GM23338 (cell line): ENCODE data around the gene H19. TPM values are rescaled to one million over a fixed set of nuclear protein-coding genes. Genes with fewer than 3 reads are reported as not detected.

Experiments used
- ATAC-seq: fragments of 200-7000 bp; cut with Tn5 transposase; 3 replicates; pipeline ENCODE4 v1.9.1; 2020
- DNase-seq: peaks from one replicate; pipeline ENCODE4 v3.0.0-alpha.2; 2015; ENCODE audit warnings: low spot score
- H2AFZ ChIP-seq: fragments of 200-600 bp; sonication (generic); 2 replicates; pipeline ENCODE4 v1.8.0; 2016; ENCODE audit warnings: antibody characterized with exemption, mild to moderate bottlenecking, moderate library complexity
- H3F3A ChIP-seq: fragments of 200-600 bp; sonication (generic); replicated peaks from 2 replicates; pipeline ENCODE4 v1.8.0; 2017; ENCODE audit warnings: antibody characterized with exemption, mixed run types, low read depth
- H3K27ac ChIP-seq: fragments of 200-600 bp; sonication (generic); 2 replicates; pipeline ENCODE4 v1.6.1; 2016; ENCODE audit warnings: low read depth
- H3K27me3 ChIP-seq: fragments of 200-600 bp; sonication (generic); 2 replicates; pipeline ENCODE4 v1.8.0; 2016; ENCODE audit warnings: mild to moderate bottlenecking, mixed run types, moderate library complexity; ENCODE audit not compliant: insufficient read depth
- H3K36me3 ChIP-seq: fragments of 200-600 bp; sonication (generic); 2 replicates; pipeline ENCODE4 v1.8.0; 2016; ENCODE audit warnings: mild to moderate bottlenecking; ENCODE audit not compliant: insufficient read depth
- H3K4me1 ChIP-seq: fragments of 200-600 bp; sonication (generic); 2 replicates; pipeline ENCODE4 v1.8.0; 2016; ENCODE audit warnings: mild to moderate bottlenecking, moderate library complexity; ENCODE audit not compliant: insufficient read depth
- H3K4me2 ChIP-seq: fragments of 200-600 bp; sonication (generic); 2 replicates; pipeline ENCODE4 v1.7.1; 2017; ENCODE audit warnings: mixed run types
- H3K4me3 ChIP-seq: fragments of 200-600 bp; sonication (generic); 2 replicates; pipeline ENCODE4 v1.6.1; 2016; ENCODE audit warnings: mixed run types
- H3K79me2 ChIP-seq: fragments of 200-600 bp; sonication (generic); replicated peaks from 2 replicates; pipeline ENCODE4 v1.8.0; 2017; ENCODE audit warnings: mild to moderate bottlenecking; ENCODE audit not compliant: insufficient read depth
- H3K9me2 ChIP-seq: fragments of 200-600 bp; sonication (generic); 2 replicates; pipeline ENCODE4 v1.8.0; 2017; ENCODE audit not compliant: insufficient read depth
- H4K20me1 ChIP-seq: fragments of 200-600 bp; sonication (generic); replicated peaks from 2 replicates; pipeline ENCODE4 v1.8.0; 2017; ENCODE audit warnings: mild to moderate bottlenecking; ENCODE audit not compliant: insufficient read depth
- H3K27ac Mint-ChIP-seq: 2 replicates; pipeline ENCODE4 v1.8.0; 2020; ENCODE audit warnings: inconsistent platforms, mild to moderate bottlenecking, moderate library complexity, mixed read lengths
- H3K27me3 Mint-ChIP-seq: 3 replicates; pipeline ENCODE4 v1.8.0; 2022; ENCODE audit warnings: low read depth, mild to moderate bottlenecking, moderate library complexity, mixed read lengths, inconsistent platforms; ENCODE audit not compliant: insufficient read depth, poor library complexity
- H3K36me3 Mint-ChIP-seq: 3 replicates; pipeline ENCODE4 v1.8.0; 2021; ENCODE audit warnings: low read depth, mild to moderate bottlenecking, inconsistent platforms, moderate library complexity, mixed read lengths
- H3K4me1 Mint-ChIP-seq: 3 replicates; pipeline ENCODE4 v1.8.0; 2020; ENCODE audit warnings: mild to moderate bottlenecking, inconsistent platforms, mixed read lengths
- H3K4me3 Mint-ChIP-seq: 3 replicates; pipeline ENCODE4 v1.8.0; 2021; ENCODE audit warnings: moderate library complexity, mild to moderate bottlenecking, inconsistent platforms, mixed read lengths
- H3K9me3 Mint-ChIP-seq: 3 replicates; pipeline ENCODE4 v1.8.0; 2020; ENCODE audit warnings: moderate library complexity, mild to moderate bottlenecking, inconsistent platforms, mixed read lengths
- CREB1 ChIP-seq: fragments of 250-450 bp; sonication (Bioruptor Pico); IDR thresholded peaks from 2 replicates; pipeline ENCODE4 v1.5.0; 2020; ENCODE audit warnings: low read depth, mild to moderate bottlenecking, moderate library complexity
- ETS1 ChIP-seq: IDR thresholded peaks from 2 replicates; pipeline ENCODE4 v1.6.1; 2016; ENCODE audit warnings: antibody characterized with exemption
- EZH2 ChIP-seq: fragments of 200-600 bp; sonication (generic); IDR thresholded peaks from one replicate; pipeline ENCODE4 v1.8.0; 2017; ENCODE audit warnings: antibody characterized with exemption, mild to moderate bottlenecking, low read depth; ENCODE audit not compliant: unreplicated experiment
- EZH2phosphoT487 ChIP-seq: fragments of 200-600 bp; sonication (generic); IDR thresholded peaks from one replicate; pipeline ENCODE4 v1.8.1; 2018; ENCODE audit warnings: antibody characterized with exemption; ENCODE audit not compliant: unreplicated experiment
- JUNB ChIP-seq: IDR thresholded peaks from one replicate; pipeline ENCODE4 v1.6.1; 2016; ENCODE audit warnings: antibody characterized with exemption; ENCODE audit not compliant: unreplicated experiment
- NANOG ChIP-seq: IDR thresholded peaks from 2 replicates; pipeline ENCODE4 v1.6.1; 2016; ENCODE audit warnings: antibody characterized with exemption, borderline replicate concordance
- POLR2AphosphoS5 ChIP-seq: IDR thresholded peaks from 2 replicates; pipeline ENCODE4 v1.6.1; 2016; ENCODE audit warnings: antibody characterized with exemption, low read depth
- REST ChIP-seq: IDR thresholded peaks from one replicate; pipeline ENCODE4 v1.6.1; 2018; ENCODE audit warnings: antibody characterized with exemption; ENCODE audit not compliant: unreplicated experiment
- STAT1 ChIP-seq: IDR thresholded peaks from one replicate; pipeline ENCODE4 v1.6.1; 2016; ENCODE audit warnings: antibody characterized with exemption; ENCODE audit not compliant: unreplicated experiment
- ZNF114 ChIP-seq: fragments of 250-450 bp; sonication (Bioruptor Pico); IDR thresholded peaks from 2 replicates; pipeline ENCODE4 v1.5.0; 2020; ENCODE audit warnings: mild to moderate bottlenecking, moderate library complexity
- ZNF331 ChIP-seq: fragments of 250-450 bp; sonication (Bioruptor Pico); IDR thresholded peaks from 2 replicates; pipeline ENCODE4 v1.5.0; 2020; ENCODE audit warnings: low read depth, mild to moderate bottlenecking, moderate library complexity
- ZNF462 ChIP-seq: fragments of 250-450 bp; sonication (Bioruptor Pico); IDR thresholded peaks from 2 replicates; pipeline ENCODE4 v1.5.0; 2020; ENCODE audit warnings: mild to moderate bottlenecking, moderate library complexity
- polyA plus RNA-seq: library from polyadenylated mRNA; unstranded; fragments of >200 nt; fragmentation: Nextera tagmentation; extraction: Ambion mirVana; gene quantifications from 2 replicates; pipeline ENCODE4 v1.2.1, GENCODE V29; 2016
- total RNA-seq: library from RNA; depleted of rRNA; stranded (reverse); fragments of >200 nt; shearing (Covaris generic); gene quantifications from 2 replicates; pipeline ENCODE4 v1.2.3, GENCODE V29; 2014

Gene H19
- total and polyA plus RNA-seq, 2 experiments from 2014 or later = 0.76 to 0.86 TPM

GRCh38 chr11:1952806-1953482, 44.7 kb downstream of the H19 start:
- Histone ChIP-seq H3K4me2 (no peak overlapping the region), H3K4me1 (no peaks in the 10 kb centered on the region), H3K27ac (no peak overlapping the region), H3K79me2 (no peaks in the 10 kb centered on the region), H4K20me1 (no peaks in the 10 kb centered on the region), H3K4me3 (no peak overlapping the region), H3K27me3 (no peaks in the 10 kb centered on the region), H3K36me3 (no peaks in the 10 kb centered on the region), H3K9me2 (no peaks in the 10 kb centered on the region), H3F3A (no peaks in the 10 kb centered on the region), H2AFZ (no peak overlapping the region)
- no peak for TF ChIP-seq EZH2
- no peak for TF ChIP-seq JUNB
- TF ChIP-seq ETS1 = no peak
- no peak for TF ChIP-seq NANOG
- TF ChIP-seq ZNF462 = no peak
- no peak for TF ChIP-seq REST
- no peak for TF ChIP-seq ZNF331 (CRISPR knock-in tag)
- TF ChIP-seq POLR2AphosphoS5 = no peak
- TF ChIP-seq EZH2phosphoT487 = no peak
- no peak for TF ChIP-seq STAT1
- no peak for TF ChIP-seq CREB1 (CRISPR knock-in tag)
- no peak for TF ChIP-seq ZNF114 (CRISPR knock-in tag)
- H3K27me3 Mint-ChIP-seq = no peaks in the 10 kb centered on the region
- no peaks in the 10 kb centered on the region for H3K9me3 Mint-ChIP-seq
- no peak for ATAC-seq
- no peak overlapping the region for H3K27ac Mint-ChIP-seq
- H3K4me3 Mint-ChIP-seq = no peak overlapping the region
- H3K36me3 Mint-ChIP-seq = no peaks in the 10 kb centered on the region
- no peaks in the 10 kb centered on the region for H3K4me1 Mint-ChIP-seq
- no peak for DNase-seq
